GM19239 (cell line): ENCODE results near the gene CORO1C.
"Not testable (repeated sequence)": the region's sequence is repeated elsewhere in the genome, so short reads cannot be mapped to it uniquely, and the experiment has no call there.

Source experiments
- DNase-seq: peaks from one replicate; pipeline ENCODE4 v3.0.0; 2011; ENCODE audit warnings: low spot score; ENCODE audit not compliant: insufficient read length
- FAIRE-seq: peaks from 2 replicates; lab custom pipeline; 2011; peaks lifted over from hg19 to GRCh38; lab: Jason Lieb, UNC

CORO1C gene

GRCh38 chr12:108731105-108731865, at the start of gene CORO1C:
TSS of gene CORO1C (minus strand) at chr12:108731518. CDS start at chr12:108701318, 30,200 bp downstream.
- DNase-seq (peak; percentile 89), FAIRE-seq (no peak)

- no peak for DNase-seq
- FAIRE-seq: no peak
These were observed 48.8 kb upstream of the CORO1C start for GRCh38 chr12:108779998-108780688.

- no peak for DNase-seq
These were observed 46.7 kb upstream of the CORO1C start for GRCh38 chr12:108778053-108778452.

GRCh38 chr12:108777156-108777555, 45.8 kb upstream of the CORO1C start:
- DNase-seq (no peak), FAIRE-seq (no peak)

More at GRCh38 chr12:108778053-108778452, 46.7 kb upstream of the CORO1C start:
- no peak for FAIRE-seq

- FAIRE-seq (no peak), DNase-seq (no peak)
These were observed 42.8 kb upstream of the CORO1C start for GRCh38 chr12:108773798-108774788.

GRCh38 chr12:108772891-108773797, 41.8 kb upstream of the CORO1C start:
- FAIRE-seq: no peak
- DNase-seq: no peak

- FAIRE-seq (peak; percentile 26), DNase-seq (peak; percentile 58)
These were observed 40.9 kb upstream of the CORO1C start for GRCh38 chr12:108772247-108772646.

- not testable (repeated sequence) for FAIRE-seq, DNase-seq
These were observed 40.5 kb upstream of the CORO1C start for GRCh38 chr12:108771835-108772234.

- DNase-seq (no peak), FAIRE-seq (no peak)
These were observed 39.6 kb upstream of the CORO1C start for GRCh38 chr12:108770963-108771362.

- FAIRE-seq: no peak
These were observed 39.0 kb upstream of the CORO1C start for GRCh38 chr12:108770269-108770829.

GRCh38 chr12:108768591-108769500, 37.5 kb upstream of the CORO1C start:
- no peak for FAIRE-seq
- DNase-seq: peak; percentile 44

More at GRCh38 chr12:108770269-108770829, 39.0 kb upstream of the CORO1C start:
- DNase-seq: no peak

GRCh38 chr12:108766294-108766693, 35.0 kb upstream of the CORO1C start:
- FAIRE-seq (no peak), DNase-seq (no peak)

- no peak for FAIRE-seq
These were observed 34.0 kb upstream of the CORO1C start for GRCh38 chr12:108765289-108765764.

GRCh38 chr12:108764540-108765288, 33.4 kb upstream of the CORO1C start:
- FAIRE-seq (no peak), DNase-seq (no peak)

More at GRCh38 chr12:108765289-108765764, 34.0 kb upstream of the CORO1C start:
- DNase-seq: no peak

GRCh38 chr12:108761226-108761625, 29.9 kb upstream of the CORO1C start:
- FAIRE-seq (no peak), DNase-seq (no peak)

GRCh38 chr12:108759924-108760323, 28.6 kb upstream of the CORO1C start:
- no peak for DNase-seq
- no peak for FAIRE-seq

- DNase-seq: no peak
These were observed 26.5 kb upstream of the CORO1C start for GRCh38 chr12:108757856-108758255.

More at GRCh38 chr12:108757856-108758255, 26.5 kb upstream of the CORO1C start:
- FAIRE-seq: no peak
